Tibial nerve (tissue), 3 donors: Measurements from ENCODE around the gene ZKSCAN2.

Experiments
- POLR2A ChIP-seq, 2 donors: fragments of 450-650 bp; IDR thresholded peaks; one replicate each; pipeline ENCODE4 v1.6.1; 2017; ENCODE audit warnings: antibody characterized with exemption in 2 of 2, mild to moderate bottlenecking in 2 of 2, moderate library complexity in 2 of 2
- TF ChIP-seq, protein P1 (sequence below), 5 experiments: fragments of 200-600 bp in 3 of 5; fragments of 450-650 bp in 2 of 5; sonication (generic) in 3 of 5; IDR thresholded peaks; one replicate each; pipeline ENCODE4 v1.5.1; 2016 to 2019; ENCODE audit warnings: antibody characterized with exemption in 5 of 5, mild to moderate bottlenecking in 3 of 5, moderate library complexity in 2 of 5

DNA sequence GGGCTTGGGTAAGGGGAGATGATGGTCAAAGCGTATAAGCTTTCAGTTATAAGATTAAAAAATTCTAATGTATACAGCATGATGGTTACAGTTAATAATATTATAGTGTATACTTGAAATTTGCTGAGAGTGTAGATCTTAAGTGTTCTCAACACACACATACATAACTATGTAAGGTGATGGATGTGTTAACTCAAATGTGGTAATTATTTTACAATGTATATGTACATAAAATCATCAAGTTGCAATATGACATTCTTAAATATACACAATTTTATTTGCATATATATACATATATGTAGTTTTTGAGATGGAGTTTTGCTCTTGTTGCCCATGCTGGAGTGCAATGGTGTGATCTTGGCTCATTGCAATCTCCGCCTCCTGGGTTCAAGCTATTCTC, 7.2 kb downstream of the ZKSCAN2 start:
- TF ChIP-seq, protein P1, sequence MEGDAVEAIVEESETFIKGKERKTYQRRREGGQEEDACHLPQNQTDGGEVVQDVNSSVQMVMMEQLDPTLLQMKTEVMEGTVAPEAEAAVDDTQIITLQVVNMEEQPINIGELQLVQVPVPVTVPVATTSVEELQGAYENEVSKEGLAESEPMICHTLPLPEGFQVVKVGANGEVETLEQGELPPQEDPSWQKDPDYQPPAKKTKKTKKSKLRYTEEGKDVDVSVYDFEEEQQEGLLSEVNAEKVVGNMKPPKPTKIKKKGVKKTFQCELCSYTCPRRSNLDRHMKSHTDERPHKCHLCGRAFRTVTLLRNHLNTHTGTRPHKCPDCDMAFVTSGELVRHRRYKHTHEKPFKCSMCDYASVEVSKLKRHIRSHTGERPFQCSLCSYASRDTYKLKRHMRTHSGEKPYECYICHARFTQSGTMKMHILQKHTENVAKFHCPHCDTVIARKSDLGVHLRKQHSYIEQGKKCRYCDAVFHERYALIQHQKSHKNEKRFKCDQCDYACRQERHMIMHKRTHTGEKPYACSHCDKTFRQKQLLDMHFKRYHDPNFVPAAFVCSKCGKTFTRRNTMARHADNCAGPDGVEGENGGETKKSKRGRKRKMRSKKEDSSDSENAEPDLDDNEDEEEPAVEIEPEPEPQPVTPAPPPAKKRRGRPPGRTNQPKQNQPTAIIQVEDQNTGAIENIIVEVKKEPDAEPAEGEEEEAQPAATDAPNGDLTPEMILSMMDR (IDR thresholded peaks at IDR 0.05), result no peak
- TF ChIP-seq POLR2A (IDR thresholded peaks at IDR 0.05), result no peak
